GM19025 (cell line): Measurements from ENCODE around the gene IL21R.
"Not testable (repeated sequence)": the region's sequence is repeated elsewhere in the genome, so short reads cannot be mapped to it uniquely, and the experiment has no call there.

Experiments used
- ATAC-seq: cut with Tn5 transposase; IDR thresholded peaks from one replicate; pipeline ENCODE4 v1.9.1; 2021; ENCODE audit warnings: mild to moderate bottlenecking, low read depth, moderate library complexity; ENCODE audit not compliant: unreplicated experiment

IL21R gene

DNA sequence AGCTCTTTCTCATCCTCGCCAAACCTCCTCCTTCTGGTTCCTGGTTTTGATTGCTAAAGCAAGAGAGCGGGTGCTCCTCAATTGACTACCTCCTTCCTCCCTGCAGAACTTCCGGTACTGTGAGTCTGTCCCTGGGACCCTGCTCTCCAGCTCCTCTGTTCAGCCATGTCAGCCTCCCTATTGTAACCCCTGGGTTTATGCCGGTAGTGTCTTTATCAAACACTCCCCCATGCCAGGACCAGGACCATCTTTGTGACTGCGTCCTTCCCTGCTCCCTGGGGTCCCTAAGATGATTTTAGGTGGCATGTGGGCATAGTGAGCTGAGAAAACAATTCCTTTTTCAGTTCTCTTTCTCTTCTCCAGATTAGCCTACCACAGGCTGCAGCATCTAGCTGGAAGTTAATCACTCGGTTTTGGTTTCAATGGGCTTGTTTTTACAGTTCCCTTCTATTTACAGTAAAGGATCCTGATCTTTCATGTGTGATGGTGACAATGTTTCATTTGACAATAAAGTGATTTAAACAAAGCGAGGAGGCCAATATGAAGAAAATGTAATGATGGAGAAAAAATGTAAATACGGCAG lies 27.7 kb upstream of the IL21R start:
- peak; percentile 30 for ATAC-seq

DNA sequence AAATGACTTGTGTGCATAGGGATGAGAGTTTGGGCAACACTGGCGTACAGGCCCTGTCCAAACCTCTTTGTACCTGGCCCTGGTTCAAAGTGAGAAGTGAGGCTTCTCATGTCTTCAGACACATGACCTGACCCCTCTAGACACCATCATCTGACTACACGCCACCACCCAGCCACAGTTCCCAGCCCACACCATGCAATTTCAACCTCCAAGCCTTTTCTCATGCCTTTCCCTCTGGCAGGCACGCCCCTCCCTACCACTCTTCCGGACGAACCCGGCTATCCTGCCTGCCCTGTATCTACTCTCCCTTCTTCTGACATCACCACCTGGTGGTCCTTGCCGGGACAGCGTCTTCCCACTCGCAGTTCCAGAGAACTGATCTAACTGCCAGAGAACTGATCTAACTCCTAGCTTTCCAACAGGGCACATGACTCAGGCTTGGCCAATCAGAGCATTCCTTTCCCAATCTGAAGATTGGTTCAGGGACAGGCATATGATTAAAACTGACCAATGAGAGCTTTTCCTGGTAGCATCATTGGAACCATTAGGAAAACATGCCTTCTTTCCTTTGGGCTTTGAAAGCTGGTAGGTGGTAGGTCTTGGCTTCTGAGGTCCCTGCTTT lies 27.1 kb upstream of the IL21R start:
- ATAC-seq, result peak; percentile 39

DNA sequence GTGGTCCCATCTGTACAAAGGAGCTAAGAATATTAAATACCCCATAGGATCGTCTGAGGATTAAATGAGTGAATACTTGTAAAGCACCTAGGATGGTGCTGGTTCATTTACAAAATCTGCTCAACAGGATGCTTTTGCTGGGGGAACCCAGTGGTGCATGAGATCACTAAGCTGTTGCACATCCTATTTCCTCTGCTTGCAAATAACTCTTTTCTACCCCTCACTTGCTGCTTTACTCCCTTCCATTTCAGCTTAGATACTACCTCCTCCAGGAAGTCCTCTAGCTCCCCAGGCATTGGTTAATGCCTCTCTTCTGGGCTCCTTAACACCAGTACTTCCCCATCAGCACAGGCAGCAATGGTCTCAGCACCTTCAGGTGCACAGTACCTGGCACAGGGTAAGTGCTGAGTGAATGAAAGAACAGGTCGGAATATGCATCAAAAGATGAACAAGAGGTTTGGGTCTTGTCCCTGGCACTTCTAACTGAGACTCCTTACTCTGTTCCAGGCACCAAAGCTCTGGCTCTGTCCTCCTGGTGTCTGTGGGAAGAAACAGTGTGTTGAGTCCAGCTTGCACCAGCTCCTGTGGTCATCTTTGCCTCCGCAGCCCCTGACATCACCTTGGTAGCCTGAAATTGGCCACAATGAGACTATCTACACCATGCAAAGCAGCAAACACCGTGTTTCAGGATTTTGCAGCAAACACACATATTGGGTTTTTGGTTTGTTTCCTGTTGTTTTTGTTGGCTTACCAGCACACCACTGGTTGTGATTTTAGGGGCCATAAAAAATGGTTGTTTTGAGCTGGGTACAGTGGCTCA lies 24.1 kb upstream of the IL21R start:
- no peak for ATAC-seq

DNA sequence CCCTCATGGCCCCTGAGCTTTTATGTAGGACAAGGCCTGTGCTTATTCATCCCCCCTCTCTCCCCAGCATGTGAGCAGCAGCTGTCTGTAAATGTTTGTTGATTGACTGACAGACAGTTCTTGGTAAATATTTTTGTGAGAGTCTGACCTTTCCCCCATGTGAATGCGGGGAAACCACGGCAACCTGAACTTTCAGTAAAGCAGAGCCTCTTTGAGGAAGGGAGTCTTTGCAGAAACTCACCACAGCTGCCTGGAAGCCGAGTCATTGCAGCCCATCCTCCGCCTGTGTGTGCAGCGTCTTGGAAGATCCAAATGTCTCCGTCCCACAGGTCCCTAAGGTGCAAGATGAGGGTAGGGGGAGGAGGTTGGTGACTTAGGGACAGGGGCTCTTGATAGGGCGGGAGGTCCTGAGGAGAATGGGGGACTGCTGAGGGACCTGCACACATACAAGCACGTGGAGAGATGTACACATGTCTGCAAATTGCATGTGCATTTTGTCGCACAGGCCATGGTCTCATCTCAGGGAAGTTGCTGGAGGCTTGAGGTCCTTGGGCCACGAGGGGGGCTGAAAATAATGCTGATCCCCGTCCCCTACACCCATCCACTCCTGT lies 23.0 kb upstream of the IL21R start:
- no peak for ATAC-seq

DNA sequence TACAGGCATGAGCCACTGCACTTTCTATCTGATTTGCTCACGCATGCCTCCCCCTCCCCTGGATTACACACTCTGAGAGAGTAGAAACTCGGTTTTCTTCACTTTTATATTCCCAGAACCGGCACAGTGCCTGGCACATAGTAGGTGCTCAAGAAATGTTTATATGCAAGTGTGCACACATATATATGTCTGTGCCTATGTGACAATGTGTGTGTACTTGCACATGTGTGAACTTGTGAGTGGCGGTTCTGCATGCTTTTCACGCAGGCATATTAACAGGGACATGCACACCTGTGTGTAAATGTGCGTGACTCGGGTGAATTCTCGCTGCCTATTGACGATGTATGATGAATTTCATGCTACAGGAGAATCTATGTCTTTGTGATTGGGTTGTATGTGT lies 22.1 kb upstream of the IL21R start:
- no peak for ATAC-seq

DNA sequence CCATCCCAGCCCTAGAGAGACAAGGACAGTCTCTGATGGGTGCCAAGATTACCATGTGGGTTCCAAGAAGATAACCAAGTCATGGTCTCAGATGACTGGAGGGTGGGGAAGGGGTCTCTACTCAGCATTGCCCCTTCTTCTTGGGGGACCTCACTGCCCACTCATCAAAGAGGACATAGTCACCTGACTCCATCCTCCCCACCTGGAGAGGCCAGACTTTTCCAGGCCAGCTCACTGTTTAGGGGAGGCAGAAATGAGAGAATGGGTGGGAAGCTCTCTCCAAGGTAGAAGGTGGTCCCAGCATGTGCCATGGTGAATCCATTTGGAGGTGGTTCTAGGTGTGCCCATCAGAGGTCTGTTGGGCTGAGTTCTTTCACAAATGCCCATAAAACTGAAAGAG lies 20.7 kb upstream of the IL21R start:
- no peak for ATAC-seq

DNA sequence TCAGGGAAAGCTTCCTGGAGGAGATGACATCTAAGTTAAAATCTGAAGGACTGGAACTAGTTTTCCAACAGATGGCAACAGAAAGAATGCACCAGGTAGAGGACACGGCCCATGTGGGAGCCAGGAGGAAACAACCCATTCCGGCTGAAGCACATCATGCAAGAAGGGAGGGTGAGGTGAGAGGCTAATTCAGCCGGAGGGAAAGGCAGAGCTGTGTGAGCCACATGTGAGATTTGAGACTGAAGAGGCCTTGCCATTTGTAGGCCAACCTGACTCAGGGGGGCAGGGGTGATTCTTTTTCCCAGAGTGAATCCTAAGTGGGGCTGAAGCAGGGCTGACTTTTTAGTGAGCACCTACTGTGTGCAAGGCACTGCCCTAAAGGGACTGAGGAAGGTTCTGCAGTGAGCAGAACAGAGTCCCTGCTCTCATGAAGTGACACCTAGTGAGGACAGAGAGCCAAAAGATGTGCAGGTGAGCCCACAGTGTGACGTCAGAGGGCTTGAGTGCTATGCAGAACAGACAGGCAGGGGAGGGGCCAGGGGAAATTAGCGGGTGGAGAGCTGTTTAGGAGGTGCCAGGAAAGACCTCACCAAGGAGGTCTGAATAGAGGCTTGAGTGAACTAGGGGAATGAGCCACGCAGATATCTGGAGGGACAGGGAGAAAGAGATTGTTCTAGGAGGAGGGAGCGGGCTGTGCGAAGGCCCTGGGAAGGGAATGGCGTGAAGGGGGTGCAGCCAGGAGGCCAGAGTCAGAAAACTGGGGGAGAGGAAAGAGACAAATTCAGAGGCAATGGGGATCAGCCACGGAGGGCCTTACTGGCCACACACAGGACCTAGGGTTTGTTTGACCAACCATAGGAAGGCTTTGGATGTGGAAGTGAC lies 19.8 kb upstream of the IL21R start:
- no peak for ATAC-seq

DNA sequence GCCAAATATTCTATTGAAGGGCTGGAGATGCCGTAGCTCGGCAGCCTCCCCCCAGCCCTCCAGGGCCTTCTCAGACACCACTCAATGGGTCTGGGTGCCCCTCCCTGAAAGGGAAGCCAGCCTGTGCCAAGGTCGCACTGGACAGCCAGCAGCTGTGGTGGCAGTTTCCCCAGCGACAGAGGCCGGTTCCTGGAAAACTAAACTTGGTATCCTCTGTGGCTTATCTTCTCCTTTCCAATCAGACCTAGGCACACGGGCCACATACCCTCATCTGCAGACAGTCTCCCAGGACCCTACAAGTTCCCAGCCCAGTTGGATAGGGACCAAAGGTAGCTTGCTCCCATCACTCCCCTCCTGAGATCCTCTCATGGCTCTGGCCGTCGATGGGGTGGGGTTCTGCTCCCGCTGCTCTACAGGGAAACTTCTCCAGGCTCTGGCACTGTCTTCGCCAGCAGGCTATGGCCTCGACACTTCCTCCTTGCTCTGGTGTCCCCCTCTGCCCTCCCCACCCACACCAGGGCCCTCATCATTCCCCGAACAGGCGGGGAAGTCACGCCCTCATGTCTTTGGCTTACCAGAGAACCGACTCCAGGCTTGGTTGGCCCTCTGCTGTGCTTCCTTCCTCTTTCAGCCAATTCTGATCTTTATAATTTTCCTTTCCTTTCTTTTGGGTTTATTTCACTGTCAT lies 18.3 kb upstream of the IL21R start:
- ATAC-seq, result no peak

DNA sequence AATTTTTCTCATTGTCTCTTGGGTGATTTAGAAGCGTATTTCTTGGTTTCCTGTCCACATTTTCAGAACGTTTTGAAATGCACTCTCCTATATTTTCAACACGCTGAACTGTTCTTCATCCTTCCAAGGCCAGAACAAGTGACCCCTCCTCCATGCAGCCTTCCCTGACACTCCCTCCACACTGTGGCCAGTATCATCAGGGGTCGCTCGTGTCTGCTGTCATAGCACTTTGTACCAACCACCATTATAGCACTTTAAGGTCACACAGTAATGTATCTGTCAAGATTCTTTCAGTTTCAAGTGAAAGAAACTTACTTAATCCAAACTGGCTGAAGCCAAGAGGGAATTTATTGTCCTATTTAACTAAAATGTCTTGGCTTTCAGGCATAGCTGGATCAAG lies 17.5 kb upstream of the IL21R start:
- no peak for ATAC-seq

DNA sequence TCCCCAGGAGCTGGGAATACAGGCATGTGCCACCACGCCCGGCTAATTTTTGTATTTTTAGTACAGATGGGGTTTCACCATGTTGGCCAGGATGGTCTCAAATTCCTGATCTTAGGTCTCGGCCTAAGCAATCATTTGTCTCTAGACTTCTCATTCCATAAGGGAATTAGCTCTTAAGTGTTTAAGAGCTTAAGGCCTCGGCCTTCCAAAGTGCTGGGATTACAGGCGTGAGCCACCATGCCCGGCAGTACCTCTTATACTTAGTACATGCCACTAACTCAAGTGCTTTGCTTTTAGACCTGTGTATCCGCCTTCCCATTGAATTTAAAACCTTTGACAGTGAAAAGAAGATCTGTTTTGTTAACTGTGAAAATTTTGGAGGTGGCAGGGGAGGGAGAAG lies 16.6 kb upstream of the IL21R start:
- no peak for ATAC-seq

DNA sequence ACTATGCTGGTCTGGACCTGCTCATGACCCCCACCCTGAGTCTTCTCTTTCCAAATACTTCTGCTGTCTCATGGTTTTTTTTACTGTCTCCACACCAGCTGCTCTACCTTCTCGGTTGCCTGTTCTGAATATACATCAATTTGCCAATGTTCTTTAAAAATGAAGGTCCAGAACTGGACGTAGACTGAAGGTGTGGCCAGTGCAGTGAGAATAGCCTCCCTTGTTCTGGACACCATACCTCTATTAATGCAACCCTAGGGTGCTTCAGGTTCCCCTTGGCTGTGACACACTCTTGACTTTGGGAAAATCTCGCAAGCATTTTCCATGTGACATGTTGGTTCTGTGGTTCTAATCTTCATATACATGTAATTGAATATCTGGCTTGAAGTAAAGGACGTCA lies 15.3 kb upstream of the IL21R start:
- ATAC-seq, result no peak

DNA sequence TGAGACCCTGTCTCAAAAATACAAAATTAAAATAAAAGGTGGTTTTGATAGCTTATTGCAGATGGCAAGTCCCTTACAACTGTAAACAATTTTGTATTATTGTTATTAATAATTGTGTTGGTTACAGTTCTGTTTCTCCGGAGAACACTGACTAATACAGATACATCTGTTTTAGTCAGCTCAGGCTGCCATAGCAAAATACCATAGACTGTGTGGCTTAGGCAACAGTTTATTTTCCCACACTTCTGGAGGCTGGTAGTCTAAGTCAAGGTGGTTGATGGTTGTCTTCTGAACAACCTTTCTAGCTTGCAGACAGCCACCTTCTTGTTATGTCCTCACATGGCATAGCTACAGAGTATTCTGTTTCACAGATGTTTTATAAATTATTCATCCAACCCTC lies 14.2 kb upstream of the IL21R start:
- ATAC-seq, result peak; percentile 76

DNA sequence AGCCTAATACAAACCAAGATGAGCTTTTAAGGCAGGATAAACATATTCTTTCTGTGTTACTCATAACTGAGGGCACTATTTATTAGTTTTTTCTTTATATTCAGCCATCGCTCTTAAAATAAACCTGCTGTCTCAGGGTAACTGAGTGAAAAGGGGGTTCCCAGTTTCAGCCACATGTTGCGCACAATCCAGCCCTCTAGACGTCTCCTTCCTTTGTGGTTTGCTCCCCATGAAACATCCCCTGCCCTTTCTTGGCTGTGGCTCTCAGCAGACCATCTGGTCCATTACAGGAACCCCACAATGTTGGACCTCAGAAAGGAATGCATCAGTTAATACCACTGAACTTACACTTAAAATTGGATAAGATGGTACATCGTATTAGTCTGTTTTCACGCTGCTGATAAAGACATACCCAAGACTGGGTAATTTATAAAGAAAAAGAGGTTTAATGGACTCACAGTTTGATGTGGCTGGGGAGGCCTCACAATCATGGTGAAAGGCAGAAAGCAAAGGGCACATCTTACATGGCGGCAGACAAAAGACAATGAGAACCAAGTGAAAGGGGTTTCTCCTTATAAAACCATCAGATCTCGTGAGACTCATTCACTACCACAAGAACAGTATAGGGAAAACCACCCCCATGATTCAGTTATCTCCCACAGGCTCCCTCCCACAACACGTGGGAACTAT lies 12.6 kb upstream of the IL21R start:
- ATAC-seq, result no peak

DNA sequence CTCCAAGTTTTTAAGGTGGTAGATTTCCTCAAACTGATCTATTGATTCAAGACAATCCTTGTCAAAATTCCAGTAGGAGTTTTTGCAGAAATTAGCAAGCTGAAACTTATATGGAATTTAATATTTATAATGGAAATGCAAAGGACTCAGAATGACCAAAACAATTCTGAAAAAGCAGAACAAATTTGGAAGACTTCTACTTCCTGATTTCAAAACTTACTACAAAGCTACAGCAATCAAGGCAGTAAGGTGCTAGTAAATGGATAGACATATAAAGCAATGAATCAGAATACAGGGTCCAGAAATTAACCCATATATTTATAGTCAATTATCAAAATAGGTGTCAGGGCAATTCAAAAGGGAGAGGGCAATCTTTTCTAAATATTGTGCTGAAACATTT lies 11.8 kb upstream of the IL21R start:
- no peak for ATAC-seq

DNA sequence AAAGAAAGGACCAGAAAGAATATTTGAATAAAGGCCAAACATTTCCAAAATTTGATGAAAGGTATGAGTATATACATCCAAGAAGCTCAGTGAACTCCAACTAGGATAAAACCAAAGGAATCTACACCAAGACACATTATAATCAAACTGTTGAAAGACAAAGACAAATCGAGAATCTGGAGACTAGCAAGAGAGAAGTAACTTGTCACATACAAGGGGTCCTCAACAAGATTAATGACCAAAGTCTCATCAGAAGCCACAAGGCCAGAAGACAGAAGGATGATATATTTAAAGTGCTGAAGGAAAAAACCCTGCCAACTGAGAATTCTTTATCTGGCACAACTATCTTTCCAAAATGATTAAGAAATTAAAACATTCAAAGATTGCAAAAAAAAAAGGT lies 9.3 kb upstream of the IL21R start:
- ATAC-seq, result no peak

DNA sequence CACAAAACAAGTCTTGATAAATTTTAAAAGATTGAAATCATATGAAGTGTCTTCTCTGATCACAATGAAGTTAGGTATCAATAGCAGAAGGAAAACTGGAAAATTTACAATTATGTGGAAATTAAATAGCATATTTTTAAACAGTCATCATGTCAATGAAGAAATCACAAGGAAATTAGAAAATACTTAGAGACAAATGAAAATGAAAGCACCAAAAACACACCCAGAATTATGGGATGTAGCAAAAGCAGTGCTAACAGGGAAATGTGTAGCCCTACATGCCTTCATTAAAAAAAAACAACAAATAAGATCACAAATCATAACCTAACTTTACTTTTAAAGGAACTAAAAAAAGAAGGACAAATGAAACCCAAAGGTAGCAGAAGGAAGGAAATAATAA lies 7.5 kb upstream of the IL21R start:
- ATAC-seq, result no peak

DNA sequence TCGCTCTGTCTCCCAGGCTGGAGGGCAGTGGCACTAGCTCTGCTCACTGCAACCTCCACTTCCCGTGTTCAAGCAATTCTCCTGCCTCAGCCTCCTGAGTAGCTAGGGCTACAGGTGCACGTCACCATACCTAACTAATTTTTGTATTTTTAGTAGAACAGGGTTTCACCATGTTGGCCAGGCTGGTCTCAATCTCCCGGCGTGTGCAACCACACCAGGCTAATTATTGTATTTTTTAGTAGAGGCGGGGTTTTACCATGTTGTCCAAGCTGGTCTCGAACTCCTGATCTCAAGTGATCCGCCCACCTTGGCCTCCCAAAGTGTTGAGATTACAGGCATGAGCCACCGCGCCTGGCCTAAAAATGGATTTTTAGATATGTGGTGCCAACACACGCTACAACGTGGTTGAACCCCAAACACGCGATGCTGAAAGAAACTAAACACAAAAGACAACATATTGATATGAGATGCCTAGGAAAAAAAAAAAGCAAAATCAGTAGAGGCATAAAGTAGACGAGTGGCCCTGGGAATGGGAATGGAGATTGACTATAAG lies 3.6 kb upstream of the IL21R start:
- not testable (repeated sequence) for ATAC-seq

DNA sequence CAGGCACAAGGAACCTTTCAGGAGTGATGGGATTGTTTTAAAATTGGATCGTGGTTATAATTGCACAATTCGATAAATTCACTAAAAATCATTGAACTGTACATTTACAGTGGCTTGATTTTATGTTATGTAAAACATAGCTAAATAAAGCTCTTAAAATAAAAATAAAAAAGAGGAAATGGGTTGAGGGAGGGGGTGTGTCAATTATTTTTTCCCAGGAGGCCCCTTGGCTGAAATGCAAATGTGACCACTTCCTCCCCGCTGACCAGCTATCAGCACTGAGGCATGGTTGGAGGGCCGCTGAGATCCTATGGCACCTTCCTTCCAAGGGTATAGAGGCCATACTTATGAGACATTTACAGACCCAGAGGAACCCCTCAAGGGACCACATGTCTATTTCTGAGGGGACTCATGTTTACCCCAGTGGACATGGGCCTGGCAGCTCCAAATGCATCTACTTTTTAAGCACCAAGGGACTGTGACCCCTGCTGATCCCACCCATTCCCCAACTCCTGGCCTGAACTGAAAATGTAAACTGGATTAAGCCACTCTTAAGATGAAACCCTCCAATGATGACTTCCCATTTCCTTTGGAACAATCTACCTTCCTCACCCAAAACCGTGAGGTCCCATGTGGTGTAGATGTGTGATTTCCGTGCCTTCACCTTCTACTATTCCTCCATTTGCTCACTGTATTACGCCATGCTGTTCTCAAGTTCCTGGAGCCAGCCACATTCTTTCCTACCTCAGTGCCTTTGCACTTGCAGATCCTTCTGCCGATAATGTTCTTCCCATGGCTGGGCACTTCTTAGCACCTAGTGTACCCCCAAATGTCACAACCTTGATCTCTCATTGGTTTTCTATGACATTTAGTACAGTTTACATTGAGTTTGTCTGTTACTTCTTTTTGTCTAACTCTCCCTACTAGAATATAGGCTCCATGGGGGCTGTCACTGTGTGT lies 2.8 kb upstream of the IL21R start:
- no peak for ATAC-seq
